Adrenal gland (tissue), 12 donors: ENCODE measurements around the gene CALN1. TPM values are rescaled to one million over a fixed set of nuclear protein-coding genes. Genes with fewer than 3 reads are reported as not detected.
A peak's percentile ranks its signal among the peaks of the same experiment; 100 is the strongest.

Source experiments
- DNase-seq, 7 donors: peaks; one replicate each; pipeline ENCODE4 v3.0.0-alpha.2; 2019 to 2020
- H3K27ac ChIP-seq, 5 donors: fragments of 200-600 bp; sonication (generic) in 4 of 5; 1 replicate in 3 of 5; 2 replicates in 2 of 5; pipeline versions ENCODE4 v1.5.1 to v1.8.0; 2016 to 2020; ENCODE audit warnings: mild to moderate bottlenecking in 1 of 5
- H3K27me3 ChIP-seq: fragments of 200-600 bp; 2 replicates; pipeline ENCODE4 v1.8.0; 2021
- H3K36me3 ChIP-seq, 2 donors: fragments of 200-600 bp; replicated peaks in 1 of 2; 1 replicate in 1 of 2; 2 replicates in 1 of 2; pipeline versions ENCODE4 v1.5.1 to v1.8.0; 2018 to 2022
- H3K4me1 ChIP-seq, 2 donors: fragments of 200-600 bp; replicated peaks in 1 of 2; 1 replicate in 1 of 2; 2 replicates in 1 of 2; pipeline versions ENCODE4 v1.5.1 to v1.8.0; 2018 to 2021
- H3K4me3 ChIP-seq, 4 donors: fragments of 200-600 bp; sonication (generic) in 3 of 4; one replicate each; pipeline ENCODE4 v1.5.1; 2016 to 2018
- H3K9me3 ChIP-seq, 3 donors: fragments of 200-600 bp; sonication (generic) in 1 of 3; replicated peaks in 1 of 3; 1 replicate in 2 of 3; 2 replicates in 1 of 3; pipeline versions ENCODE4 v1.5.1 to v1.8.0; 2016 to 2021
- CTCF ChIP-seq, 6 experiments: fragments of 450-650 bp in 4 of 6; fragments of 200-600 bp in 2 of 6; sonication (generic) in 1 of 6; IDR thresholded peaks; 1 replicate in 5 of 6; 2 replicates in 1 of 6; pipeline versions ENCODE4 v1.5.1 to v1.8.0; 2016 to 2021; ENCODE audit warnings: antibody characterized with exemption in 6 of 6, mild to moderate bottlenecking in 2 of 6, moderate library complexity in 1 of 6
- POLR2A ChIP-seq, 2 donors: fragments of 450-650 bp; IDR thresholded peaks; one replicate each; pipeline ENCODE4 v1.6.1; 2017; ENCODE audit warnings: antibody characterized with exemption in 2 of 2, mild to moderate bottlenecking in 2 of 2, moderate library complexity in 1 of 2
- WGBS, 4 donors: extraction: QIAGEN DNeasy Blood & Tissue Kit in 2 of 4; methylation state at CpG; one replicate each; pipeline versions ENCODE4 v1.1.5 to v1.1.7; 2013 to 2017; 5-methylcytosine and 5-hydroxymethylcytosine counted together
- intact Hi-C, 2 donors: fragments of 100-400 bp; cut with DNase I; formaldehyde crosslinking; loops; one replicate each; pipeline versions ENCODE4 v1.14.1 to v1.15.0; 2022 to 2023
- polyA plus RNA-seq, 3 donors: library from polyadenylated mRNA; stranded (reverse); fragments of 200-250 nt in 2 of 3; fragments of 350-450 nt in 1 of 3; fragmentation: Illumina TruSeq in 1 of 3; extraction: RNeasy Lipid Tissue Mini Kit (QIAGEN cat#74804) in 1 of 3; gene quantifications; one replicate each; pipeline ENCODE4 v1.2.3, GENCODE V29; 2013 to 2014
- total RNA-seq, 9 donors: library from RNA; depleted of rRNA in 4 of 9; stranded (reverse); fragments of >200 nt in 4 of 9; fragments of 120-200 nt in 1 of 9; fragmentation: NEBNext Ultra II Directional in 1 of 9; extraction: Animal tissue kit (Norgen Biotek cat#: 25700) in 1 of 9; gene quantifications; one replicate each; pipeline versions ENCODE4 v1.1.0 to v1.2.4, GENCODE V29; 2013 to 2023
- donor health status: healthy with polysubstance abuse.
- donor health status: Bipolar disorder and iron deficiency.
- donor health status: DM: yes; HTN: yes; CAD: no.
- donor health status: DM: no; HTN: no; CAD: no.
- donor health status: DM: no; HTN: no; CAD: no.
- donor health status: DM: yes; HTN: yes; CAD: no.

CALN1 gene
- total and polyA plus RNA-seq, 12 donors = 4.3 to 51.5 (median 15.2) TPM

GRCh38 chr7:72080865-72081510 is 331.1 kb downstream of the CALN1 start:
- no peak for DNase-seq
- WGBS, 4 donors = 40 to 64% (median 54%) methylated on average over 7 of the region's 7 CpGs

GRCh38 chr7:72080341-72080766 is 331.8 kb downstream of the CALN1 start:
- WGBS, 4 donors = 21 to 34% (median 32%) methylated on average over 4 of the region's 4 CpGs
- Histone ChIP-seq H3K4me1 (no peaks in the 10 kb centered on the region), H3K9me3 (no peaks in the 10 kb centered on the region), H3K27me3 (no peaks in the 10 kb centered on the region), H3K36me3 (no peaks in the 10 kb centered on the region), H3K27ac (no peak overlapping the region), H3K4me3 (no peak overlapping the region)
- TF ChIP-seq CTCF (IDR thresholded peaks at IDR 0.05) (no peak), POLR2A (IDR thresholded peaks at IDR 0.05) (no peak)
- peak in 2 of 7 donors; percentile 16 to 20 for DNase-seq
- intact Hi-C loops = no loop called here

More at GRCh38 chr7:72080865-72081510, 331.1 kb downstream of the CALN1 start:
- H3K4me3 ChIP-seq = no peak overlapping the region
- TF ChIP-seq POLR2A (IDR thresholded peaks at IDR 0.05) (no peak), CTCF (IDR thresholded peaks at IDR 0.05) (no peak)
- H3K27me3 ChIP-seq = no peaks in the 10 kb centered on the region
- no peaks in the 10 kb centered on the region for H3K36me3 ChIP-seq
- no peak overlapping the region for H3K27ac ChIP-seq
- intact Hi-C loops = no loop called here
- no peaks in the 10 kb centered on the region for H3K4me1 ChIP-seq
- H3K9me3 ChIP-seq = no peaks in the 10 kb centered on the region

GRCh38 chr7:72078856-72079255 is 333.3 kb downstream of the CALN1 start:
- 90 to 96% (median 92%) methylated on average over 11 of the region's 11 CpGs for WGBS, 4 donors
- Histone ChIP-seq H3K4me3 (no peak overlapping the region), H3K36me3 (no peaks in the 10 kb centered on the region), H3K27me3 (no peaks in the 10 kb centered on the region), H3K9me3 (no peaks in the 10 kb centered on the region), H3K27ac (no peak overlapping the region), H3K4me1 (no peaks in the 10 kb centered on the region)
- TF ChIP-seq POLR2A (IDR thresholded peaks at IDR 0.05) = no peak
- no peak for TF ChIP-seq CTCF (IDR thresholded peaks at IDR 0.05)
- intact Hi-C loops = no loop called here
- no peak for DNase-seq

- Histone ChIP-seq H3K4me1 (no peaks in the 10 kb centered on the region), H3K36me3 (no peaks in the 10 kb centered on the region), H3K4me3 (no peak overlapping the region), H3K9me3 (no peaks in the 10 kb centered on the region), H3K27me3 (no peaks in the 10 kb centered on the region), H3K27ac (no peak overlapping the region)
- intact Hi-C loops = no loop called here
- no peak for DNase-seq
- WGBS, 4 donors = 92 to 98% (median 95%) methylated on average over 8 of the region's 8 CpGs
- no peak for TF ChIP-seq CTCF (IDR thresholded peaks at IDR 0.05)
- TF ChIP-seq POLR2A (IDR thresholded peaks at IDR 0.05) = no peak
These were observed 333.8 kb downstream of the CALN1 start for GRCh38 chr7:72078301-72078700.
